ENCODE results near the gene HK1. TPM values are rescaled to one million over a fixed set of nuclear protein-coding genes. Genes with fewer than 3 reads are reported as not detected.

The HK1 gene
- polyA plus RNA-seq, 1 experiment = 47.5 TPM

DNA sequence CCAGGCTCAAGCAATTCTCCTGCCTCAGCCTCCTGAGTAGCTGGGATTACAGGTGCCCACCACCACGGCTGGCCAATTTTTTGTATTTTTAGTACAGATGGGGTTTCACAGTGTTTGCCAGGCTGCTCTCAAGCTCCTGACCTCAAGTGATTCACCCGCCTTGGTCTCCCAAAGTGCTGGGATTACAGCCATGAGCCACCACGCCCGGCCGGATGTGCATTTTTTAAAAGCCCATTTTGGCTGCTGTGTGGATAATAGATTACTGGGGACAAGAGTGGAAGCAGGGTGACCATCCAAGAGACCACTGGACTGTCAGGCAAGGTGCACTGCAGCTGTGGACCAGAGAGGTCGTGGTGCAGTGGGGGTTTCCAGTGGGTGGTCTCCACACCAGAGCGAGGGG lies 36.7 kb upstream of the HK1 start:
- POLR2A ChIA-PET = no interaction called here
- TF ChIP-seq, protein P1, sequence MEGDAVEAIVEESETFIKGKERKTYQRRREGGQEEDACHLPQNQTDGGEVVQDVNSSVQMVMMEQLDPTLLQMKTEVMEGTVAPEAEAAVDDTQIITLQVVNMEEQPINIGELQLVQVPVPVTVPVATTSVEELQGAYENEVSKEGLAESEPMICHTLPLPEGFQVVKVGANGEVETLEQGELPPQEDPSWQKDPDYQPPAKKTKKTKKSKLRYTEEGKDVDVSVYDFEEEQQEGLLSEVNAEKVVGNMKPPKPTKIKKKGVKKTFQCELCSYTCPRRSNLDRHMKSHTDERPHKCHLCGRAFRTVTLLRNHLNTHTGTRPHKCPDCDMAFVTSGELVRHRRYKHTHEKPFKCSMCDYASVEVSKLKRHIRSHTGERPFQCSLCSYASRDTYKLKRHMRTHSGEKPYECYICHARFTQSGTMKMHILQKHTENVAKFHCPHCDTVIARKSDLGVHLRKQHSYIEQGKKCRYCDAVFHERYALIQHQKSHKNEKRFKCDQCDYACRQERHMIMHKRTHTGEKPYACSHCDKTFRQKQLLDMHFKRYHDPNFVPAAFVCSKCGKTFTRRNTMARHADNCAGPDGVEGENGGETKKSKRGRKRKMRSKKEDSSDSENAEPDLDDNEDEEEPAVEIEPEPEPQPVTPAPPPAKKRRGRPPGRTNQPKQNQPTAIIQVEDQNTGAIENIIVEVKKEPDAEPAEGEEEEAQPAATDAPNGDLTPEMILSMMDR (IDR thresholded peaks at IDR 0.05; ENCODE audit: insufficient read depth, low read depth, low read length) = no peak
- DNase-seq (ENCODE audit: low read depth) = no peak
- no peaks in the 10 kb centered on the region for H3K27me3 ChIP-seq (ENCODE audit: control insufficient read depth, insufficient read depth, low read length)
- H3K4me3 ChIP-seq (ENCODE audit: low read depth, low read length) = no peak overlapping the region
- H3K36me3 ChIP-seq (ENCODE audit: control insufficient read depth, insufficient read depth, low read length) = no peaks in the 10 kb centered on the region
- CTCF ChIA-PET = interaction anchor here (0.9 to 10.0 kb wide), 5 partner anchors 10 to 152 kb away, joined by 3 to 110 read pairs (median 4); no protein-coding TSS in a partner anchor

DNA sequence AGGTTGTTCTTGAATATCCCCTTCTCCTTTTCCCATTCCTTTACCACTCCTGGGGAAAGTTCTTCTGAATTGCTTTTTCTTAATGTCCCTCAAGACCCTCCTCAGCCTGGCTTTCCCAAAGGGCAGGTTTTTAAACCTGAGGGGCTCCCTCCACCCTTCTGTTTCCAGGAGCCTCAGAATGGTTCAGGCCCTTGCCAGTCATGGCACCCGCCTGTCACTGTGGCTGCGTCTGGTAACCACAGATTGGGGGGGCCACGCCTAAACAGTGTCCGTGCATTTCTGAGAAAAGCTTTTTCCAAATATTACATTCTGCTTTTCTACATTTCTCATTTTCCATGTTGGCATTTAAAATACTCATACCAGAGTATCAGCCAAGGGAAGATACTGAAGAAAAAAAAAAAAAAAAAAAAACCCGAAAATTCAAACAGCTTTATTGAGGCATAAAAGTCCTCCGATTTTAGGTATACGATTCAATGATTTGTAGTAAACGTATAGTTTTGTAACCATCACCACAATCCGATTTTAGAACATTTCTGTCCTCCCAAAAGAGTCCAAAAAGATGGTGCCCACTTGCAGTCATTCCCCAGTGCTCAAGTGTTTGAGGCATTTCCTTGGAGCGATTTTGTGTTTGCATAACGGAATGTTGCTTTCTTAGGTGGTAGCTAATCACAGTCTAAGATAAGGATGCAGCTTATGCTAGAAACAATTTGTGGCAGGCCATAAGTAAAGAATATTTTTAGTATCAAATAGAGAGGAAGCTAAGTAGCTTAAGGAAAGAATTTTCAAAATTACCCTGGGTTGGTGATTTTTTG lies 36.0 kb upstream of the HK1 start:
- no peak for DNase-seq (ENCODE audit: low read depth)
- no peaks in the 10 kb centered on the region for H3K36me3 ChIP-seq (ENCODE audit: control insufficient read depth, insufficient read depth, low read length)
- no peak overlapping the region for H3K4me3 ChIP-seq (ENCODE audit: low read depth, low read length)
- CTCF ChIA-PET = interaction anchor here (0.9 to 10.0 kb wide), 7 partner anchors 11 to 265 kb away, joined by 3 to 110 read pairs (median 4); no protein-coding TSS in a partner anchor
- POLR2A ChIA-PET = no interaction called here
- no peaks in the 10 kb centered on the region for H3K27me3 ChIP-seq (ENCODE audit: control insufficient read depth, insufficient read depth, low read length)
- TF ChIP-seq, protein P1 (IDR thresholded peaks at IDR 0.05; ENCODE audit: insufficient read depth, low read depth, low read length) = no peak

DNA sequence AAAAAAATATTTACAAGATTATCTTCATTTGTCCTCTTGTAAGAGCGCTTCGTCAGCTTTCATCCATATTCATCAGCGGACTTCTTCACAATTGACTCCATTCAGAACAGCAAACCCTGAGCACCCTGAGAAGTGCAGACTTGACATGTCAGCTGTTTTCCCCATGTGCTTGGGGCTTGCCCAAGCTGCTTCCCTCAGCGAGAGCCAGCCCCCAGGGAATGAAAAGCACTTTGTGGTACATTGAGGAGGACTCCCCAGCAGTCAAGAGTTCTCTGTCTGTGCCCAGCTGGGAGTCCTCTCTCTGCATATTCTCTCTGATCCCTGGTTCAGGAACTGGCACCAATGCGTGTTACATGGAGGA lies 35.5 kb upstream of the HK1 start:
- no peaks in the 10 kb centered on the region for H3K36me3 ChIP-seq (ENCODE audit: control insufficient read depth, insufficient read depth, low read length)
- no peaks in the 10 kb centered on the region for H3K27me3 ChIP-seq (ENCODE audit: control insufficient read depth, insufficient read depth, low read length)
- TF ChIP-seq, protein P1 (IDR thresholded peaks at IDR 0.05; ENCODE audit: insufficient read depth, low read depth, low read length) = no peak
- DNase-seq (ENCODE audit: low read depth) = no peak
- ChIA-PET CTCF (interaction anchor here (1.0 to 10.0 kb wide), 5 partner anchors 10 to 265 kb away, joined by 3 to 110 read pairs (median 4); no protein-coding TSS in a partner anchor), POLR2A (no interaction called here)
- no peak overlapping the region for H3K4me3 ChIP-seq (ENCODE audit: low read depth, low read length)

DNA sequence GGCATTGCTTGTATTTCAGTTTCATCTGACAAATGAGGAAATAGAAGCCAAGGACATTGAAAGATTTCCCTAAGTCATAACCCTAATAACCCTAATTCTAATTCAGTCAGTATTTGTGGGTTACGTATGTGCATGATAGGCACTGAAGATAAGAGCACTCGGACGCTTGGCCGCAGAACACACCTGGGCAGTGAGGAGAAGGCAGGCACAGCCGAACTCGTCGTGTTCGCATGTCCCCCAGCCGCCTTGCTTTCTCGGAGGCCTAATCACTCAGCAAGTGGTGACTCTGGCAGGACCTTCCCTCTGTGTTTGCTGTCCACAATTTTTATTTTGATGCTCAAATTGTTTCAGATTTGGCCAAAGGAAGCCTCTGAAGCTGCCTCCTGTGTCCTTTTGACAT lies 34.5 kb upstream of the HK1 start:
- ChIA-PET CTCF (interaction anchor here (0.6 to 1.0 kb wide), 2 partner anchors 170 to 423 kb away, joined by 3 read pairs; no protein-coding TSS in a partner anchor), POLR2A (no interaction called here)
- DNase-seq (ENCODE audit: low read depth) = no peak
- Histone ChIP-seq H3K27me3 (ENCODE audit: control insufficient read depth, insufficient read depth, low read length) (no peaks in the 10 kb centered on the region), H3K36me3 (ENCODE audit: control insufficient read depth, insufficient read depth, low read length) (no peaks in the 10 kb centered on the region), H3K4me3 (ENCODE audit: low read depth, low read length) (no peak overlapping the region)
- TF ChIP-seq, protein P1 (IDR thresholded peaks at IDR 0.05; ENCODE audit: insufficient read depth, low read depth, low read length) = no peak

DNA sequence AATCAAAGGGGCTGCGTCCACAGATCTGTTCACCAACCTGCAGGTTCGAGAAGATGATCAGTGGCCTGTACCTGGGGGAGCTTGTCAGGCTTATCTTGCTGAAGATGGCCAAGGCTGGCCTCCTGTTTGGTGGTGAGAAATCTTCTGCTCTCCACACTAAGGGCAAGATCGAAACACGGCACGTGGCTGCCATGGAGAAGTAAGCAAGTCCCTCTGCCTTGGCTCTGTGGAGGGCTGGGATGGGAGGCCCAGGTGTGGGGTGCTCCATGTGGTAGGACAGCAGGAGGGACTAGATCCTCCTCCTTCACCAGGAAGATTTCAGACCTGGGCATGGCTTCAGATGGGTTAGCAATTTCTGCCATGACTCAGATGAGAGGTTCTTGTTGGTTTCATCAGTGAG lies 32.3 kb upstream of the HK1 start:
- POLR2A ChIA-PET = no interaction called here
- Histone ChIP-seq H3K4me3 (ENCODE audit: low read depth, low read length) (no peak overlapping the region), H3K36me3 (ENCODE audit: control insufficient read depth, insufficient read depth, low read length) (no peaks in the 10 kb centered on the region), H3K27me3 (ENCODE audit: control insufficient read depth, insufficient read depth, low read length) (no peaks in the 10 kb centered on the region)
- no peak for DNase-seq (ENCODE audit: low read depth)
- CTCF ChIA-PET = interaction anchor here (0.9 to 1.4 kb wide), 3 partner anchors 8 to 147 kb away, joined by 3 to 5 read pairs (median 3); no protein-coding TSS in a partner anchor
- TF ChIP-seq, protein P1 (IDR thresholded peaks at IDR 0.05; ENCODE audit: insufficient read depth, low read depth, low read length) = no peak

Data from BJ (cell line).